Activated T-helper 2 cell treated with anti-CD3 and anti-CD28 coated beads, Interferon-gamma antibody, Interleukin-2, Interleukin-4, amounts not matched to agents 10 μg/mL and 5 μg/mL and 100 μg/mL, durations not matched to agents 14 hours and 24 hours and 36 hours (primary cell): Measurements from ENCODE around the gene LHFPL2. TPM values are rescaled to one million over a fixed set of nuclear protein-coding genes. Genes with fewer than 3 reads are reported as not detected.

ENCODE experiments used
- DNase-seq: peaks from one replicate; pipeline ENCODE4 v3.0.0; 2021; ENCODE audit warnings: low spot score
- H3K27ac Mint-ChIP-seq: one replicate; pipeline ENCODE4 v1.8.0; 2021; ENCODE audit warnings: mixed read lengths
- H3K27me3 Mint-ChIP-seq: one replicate; pipeline ENCODE4 v1.8.0; 2021; ENCODE audit warnings: low read depth, mixed read lengths
- H3K36me3 Mint-ChIP-seq: one replicate; pipeline ENCODE4 v1.8.0; 2021; ENCODE audit warnings: low read depth, mixed read lengths
- H3K4me1 Mint-ChIP-seq: one replicate; pipeline ENCODE4 v1.8.0; 2021; ENCODE audit warnings: low read depth, mixed read lengths
- H3K4me3 Mint-ChIP-seq: one replicate; pipeline ENCODE4 v1.8.0; 2021; ENCODE audit warnings: low read depth, mild to moderate bottlenecking, moderate library complexity, mixed read lengths
- H3K9me3 Mint-ChIP-seq: one replicate; pipeline ENCODE4 v1.8.0; 2021; ENCODE audit warnings: mixed read lengths
- intact Hi-C: fragments of 100-400 bp; cut with micrococcal nuclease; formaldehyde crosslinking; loops from one replicate; pipeline ENCODE4 v1.15.1; 2023
- total RNA-seq: library from RNA; stranded (reverse); gene quantifications from 2 replicates; pipeline ENCODE4 v1.2.3, GENCODE V29; 2022

Gene LHFPL2
- total RNA-seq, 1 donor from 2014 or later, result 0.16 TPM

DNA sequence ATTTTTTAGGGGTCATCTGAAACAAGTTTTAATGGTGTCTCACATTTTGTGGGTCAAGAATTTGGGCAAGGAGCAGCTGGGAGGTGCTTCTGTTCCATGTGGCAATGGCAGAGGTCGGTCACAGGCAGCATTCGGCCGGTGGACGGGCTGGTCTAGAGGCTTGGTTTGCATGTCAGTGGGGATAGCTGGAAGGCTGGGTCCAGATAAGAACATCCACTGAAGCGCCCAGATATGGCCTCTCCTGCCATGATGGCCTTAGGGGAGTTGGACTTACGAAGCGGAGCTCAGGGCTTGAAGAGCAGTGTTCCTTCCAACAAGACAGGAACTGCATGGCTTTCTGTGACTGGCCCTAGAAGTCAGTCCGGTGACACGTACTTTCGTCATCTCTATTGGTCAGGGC lies 30.3 kb downstream of the LHFPL2 start:
- Mint-ChIP-seq H3K36me3 (no peaks in the 10 kb centered on the region), H3K27me3 (peaks cover 3% of the 10 kb centered on the region), H3K27ac (no peak overlapping the region), H3K4me3 (no peak overlapping the region), H3K4me1 (no peaks in the 10 kb centered on the region), H3K9me3 (no peaks in the 10 kb centered on the region)
- intact Hi-C loops, result no loop called here
- no peak for DNase-seq

DNA sequence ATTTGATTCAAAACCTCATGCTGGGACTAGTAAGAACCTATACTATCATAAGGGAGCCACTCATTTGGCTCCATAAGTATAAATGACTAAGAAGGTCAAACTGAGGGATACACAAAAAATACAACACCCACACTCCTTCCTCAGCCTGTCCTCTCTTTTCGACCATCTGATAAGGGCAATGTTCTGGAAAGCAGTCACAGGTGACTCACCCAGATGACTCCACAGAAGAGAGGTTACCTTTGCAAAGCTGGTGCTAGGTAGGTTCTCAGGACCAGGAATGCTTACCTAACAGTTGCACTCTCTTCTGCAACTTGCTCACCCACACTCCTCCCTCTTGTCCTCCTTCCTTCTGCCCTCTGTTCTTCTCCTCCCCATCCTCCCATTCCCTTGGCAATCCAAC lies 32.9 kb downstream of the LHFPL2 start:
- H3K9me3 Mint-ChIP-seq, result no peaks in the 10 kb centered on the region
- H3K27ac Mint-ChIP-seq, result no peak overlapping the region
- DNase-seq, result no peak
- no peaks in the 10 kb centered on the region for H3K36me3 Mint-ChIP-seq
- H3K27me3 Mint-ChIP-seq, result peaks cover 7% of the 10 kb centered on the region
- H3K4me3 Mint-ChIP-seq, result no peak overlapping the region
- H3K4me1 Mint-ChIP-seq, result no peaks in the 10 kb centered on the region
- intact Hi-C loops, result no loop called here

DNA sequence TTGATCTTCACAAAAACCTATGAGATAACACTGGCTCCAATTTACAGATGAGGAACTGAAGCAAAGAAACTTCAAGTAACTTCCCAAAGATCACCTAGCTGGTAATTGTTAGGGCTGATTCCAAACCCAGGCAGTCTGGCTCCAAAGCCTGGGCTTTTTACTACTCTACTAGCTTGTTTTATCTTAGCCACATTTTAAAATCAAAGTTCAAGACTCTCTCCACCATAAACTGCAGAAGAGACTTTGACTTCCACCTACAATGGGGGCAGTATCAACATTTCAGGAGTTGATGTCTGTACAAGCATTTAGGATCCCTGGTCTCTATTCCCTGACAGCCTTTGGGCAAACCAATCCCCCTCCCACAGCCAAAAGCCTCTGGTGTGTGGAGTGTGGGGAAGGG lies 33.8 kb downstream of the LHFPL2 start:
- Mint-ChIP-seq H3K27ac (no peak overlapping the region), H3K27me3 (peaks cover 11% of the 10 kb centered on the region), H3K36me3 (no peaks in the 10 kb centered on the region), H3K4me1 (no peaks in the 10 kb centered on the region), H3K4me3 (no peak overlapping the region), H3K9me3 (no peaks in the 10 kb centered on the region)
- intact Hi-C loops, result no loop called here
- no peak for DNase-seq

GRCh38 chr5:78613756-78614155 lies 34.8 kb downstream of the LHFPL2 start:
- DNase-seq, result no peak
- H3K27me3 Mint-ChIP-seq, result peaks cover 11% of the 10 kb centered on the region
- H3K36me3 Mint-ChIP-seq, result no peaks in the 10 kb centered on the region
- intact Hi-C loops, result no loop called here
- no peak overlapping the region for H3K4me3 Mint-ChIP-seq
- H3K27ac Mint-ChIP-seq, result no peak overlapping the region
- no peaks in the 10 kb centered on the region for H3K4me1 Mint-ChIP-seq
- H3K9me3 Mint-ChIP-seq, result no peaks in the 10 kb centered on the region

DNA sequence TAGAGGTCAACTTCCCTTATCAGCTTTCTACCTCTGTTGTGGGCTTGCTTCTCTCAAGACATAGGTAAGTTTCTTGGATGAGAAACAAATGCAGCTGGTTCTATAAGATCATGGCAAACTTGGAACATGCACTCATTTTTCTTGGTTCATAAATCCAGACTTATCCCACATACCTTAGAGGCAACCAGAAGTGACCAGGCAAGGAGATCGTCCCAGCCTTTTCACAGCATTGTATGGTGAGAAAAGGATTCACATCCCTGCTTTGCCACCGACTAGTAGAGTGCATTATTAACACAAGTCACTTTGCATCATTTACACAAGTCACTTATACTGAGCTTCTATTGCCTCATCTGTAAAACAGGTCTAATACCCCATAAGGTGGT lies 35.4 kb downstream of the LHFPL2 start:
- no peak overlapping the region for H3K4me3 Mint-ChIP-seq
- H3K4me1 Mint-ChIP-seq, result no peaks in the 10 kb centered on the region
- peaks cover 11% of the 10 kb centered on the region for H3K27me3 Mint-ChIP-seq
- no peaks in the 10 kb centered on the region for H3K36me3 Mint-ChIP-seq
- H3K27ac Mint-ChIP-seq, result no peak overlapping the region
- intact Hi-C loops, result no loop called here
- DNase-seq, result no peak
- H3K9me3 Mint-ChIP-seq, result no peaks in the 10 kb centered on the region

- no peak overlapping the region for H3K4me3 Mint-ChIP-seq
- no peaks in the 10 kb centered on the region for H3K4me1 Mint-ChIP-seq
- H3K27me3 Mint-ChIP-seq, result peaks cover 14% of the 10 kb centered on the region
- no peak overlapping the region for H3K27ac Mint-ChIP-seq
- no peak for DNase-seq
- intact Hi-C loops, result no loop called here
- no peaks in the 10 kb centered on the region for H3K9me3 Mint-ChIP-seq
- H3K36me3 Mint-ChIP-seq, result no peaks in the 10 kb centered on the region
Observed at GRCh38 chr5:78612227-78613150, 36.1 kb downstream of the LHFPL2 start.

DNA sequence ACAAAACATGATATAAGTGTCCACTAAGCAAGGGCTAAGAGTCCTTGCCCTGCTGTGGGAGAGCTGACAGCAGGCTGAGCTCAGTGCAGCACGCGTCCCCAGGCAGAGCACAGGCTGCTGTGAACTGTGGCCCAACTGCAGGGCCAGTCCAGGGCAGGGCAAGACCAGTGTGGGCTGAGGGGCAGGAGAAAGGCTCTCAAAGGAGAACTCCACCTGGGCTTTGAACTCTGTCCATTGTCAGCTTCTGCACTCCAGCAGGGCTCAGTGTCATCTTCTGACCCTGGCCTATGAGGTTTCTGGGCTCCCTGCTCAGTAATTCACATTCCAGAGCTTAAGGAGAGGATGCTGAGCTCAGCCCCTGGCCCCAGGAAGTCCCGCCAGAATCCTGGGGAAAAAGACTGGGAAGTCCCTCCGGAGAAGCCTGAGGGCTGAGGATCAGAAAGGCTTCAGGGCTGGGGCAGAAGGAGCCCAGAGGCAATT lies 37.4 kb downstream of the LHFPL2 start:
- H3K27me3 Mint-ChIP-seq, result peaks cover 16% of the 10 kb centered on the region
- H3K4me3 Mint-ChIP-seq, result no peak overlapping the region
- no peaks in the 10 kb centered on the region for H3K4me1 Mint-ChIP-seq
- H3K9me3 Mint-ChIP-seq, result no peaks in the 10 kb centered on the region
- H3K27ac Mint-ChIP-seq, result no peak overlapping the region
- no peaks in the 10 kb centered on the region for H3K36me3 Mint-ChIP-seq
- no peak for DNase-seq
- intact Hi-C loops, result no loop called here

DNA sequence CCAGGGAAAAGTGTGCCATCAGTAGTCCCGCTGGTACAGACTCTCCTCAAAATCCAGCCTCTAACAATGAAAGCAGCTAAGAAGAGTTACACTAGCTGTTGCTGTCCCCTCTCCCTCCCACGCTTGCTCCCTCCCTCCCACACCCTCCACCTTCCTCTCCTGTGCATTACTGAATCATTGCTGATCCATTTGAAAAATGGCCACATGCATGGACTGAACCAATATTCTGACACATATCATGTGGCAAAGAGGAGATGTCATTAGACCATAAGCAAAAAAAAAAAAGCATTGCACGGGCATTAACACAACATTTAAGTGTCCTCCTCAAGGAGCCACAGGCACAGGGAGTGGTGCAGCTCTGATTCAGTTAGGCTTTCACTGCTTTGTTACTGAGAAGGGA lies 37.9 kb downstream of the LHFPL2 start:
- Mint-ChIP-seq H3K4me1 (no peaks in the 10 kb centered on the region), H3K27me3 (peaks cover 17% of the 10 kb centered on the region), H3K27ac (no peak overlapping the region), H3K9me3 (no peaks in the 10 kb centered on the region), H3K36me3 (no peaks in the 10 kb centered on the region), H3K4me3 (no peak overlapping the region)
- intact Hi-C loops, result no loop called here
- no peak for DNase-seq

DNA sequence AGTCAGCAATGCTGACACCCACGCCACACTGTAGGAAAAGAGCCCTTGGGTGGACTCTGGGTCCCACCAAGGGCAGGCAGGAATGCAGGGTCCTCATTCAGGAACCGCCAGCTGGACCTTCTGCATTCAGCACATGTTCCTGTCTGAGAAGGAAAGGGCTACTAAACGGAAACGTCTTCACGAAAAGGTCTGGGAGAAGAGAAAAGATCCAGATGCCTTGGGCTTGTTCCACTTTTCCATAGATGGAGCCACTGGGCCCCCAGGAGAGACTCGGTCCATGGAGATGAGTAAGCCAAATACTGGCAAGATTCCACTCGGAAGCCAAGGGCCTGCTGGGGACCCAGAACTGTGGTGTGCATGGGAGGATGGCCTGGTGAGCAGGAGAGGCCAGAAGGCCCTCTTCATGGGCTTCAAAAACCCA lies 38.4 kb downstream of the LHFPL2 start:
- no peak overlapping the region for H3K27ac Mint-ChIP-seq
- intact Hi-C loops, result no loop called here
- H3K9me3 Mint-ChIP-seq, result no peaks in the 10 kb centered on the region
- DNase-seq, result no peak
- H3K36me3 Mint-ChIP-seq, result no peaks in the 10 kb centered on the region
- peaks cover 19% of the 10 kb centered on the region for H3K27me3 Mint-ChIP-seq
- H3K4me3 Mint-ChIP-seq, result no peak overlapping the region
- no peaks in the 10 kb centered on the region for H3K4me1 Mint-ChIP-seq

DNA sequence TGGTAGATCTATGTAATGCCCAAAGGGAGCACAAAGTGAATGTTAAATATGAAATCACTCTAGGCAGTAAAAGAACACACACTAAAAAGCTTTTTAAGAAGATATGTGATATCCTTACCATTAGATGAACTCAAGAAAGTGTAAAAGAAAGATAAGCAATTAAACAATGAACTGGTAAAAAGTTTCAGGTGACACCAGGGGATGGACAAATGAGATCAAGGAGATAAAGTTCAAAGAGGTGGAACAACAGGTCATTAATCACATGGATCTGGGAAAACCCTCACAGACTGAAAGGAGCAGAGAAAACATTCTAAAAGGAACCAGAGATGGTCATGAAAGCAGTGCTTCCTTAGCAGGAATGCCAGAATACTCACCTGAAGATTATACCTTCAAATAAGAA lies 40.7 kb downstream of the LHFPL2 start:
- no peaks in the 10 kb centered on the region for H3K36me3 Mint-ChIP-seq
- H3K4me3 Mint-ChIP-seq, result no peak overlapping the region
- DNase-seq, result no peak
- H3K4me1 Mint-ChIP-seq, result no peaks in the 10 kb centered on the region
- peaks cover 19% of the 10 kb centered on the region for H3K27me3 Mint-ChIP-seq
- no peak overlapping the region for H3K27ac Mint-ChIP-seq
- no peaks in the 10 kb centered on the region for H3K9me3 Mint-ChIP-seq
- intact Hi-C loops, result no loop called here

DNA sequence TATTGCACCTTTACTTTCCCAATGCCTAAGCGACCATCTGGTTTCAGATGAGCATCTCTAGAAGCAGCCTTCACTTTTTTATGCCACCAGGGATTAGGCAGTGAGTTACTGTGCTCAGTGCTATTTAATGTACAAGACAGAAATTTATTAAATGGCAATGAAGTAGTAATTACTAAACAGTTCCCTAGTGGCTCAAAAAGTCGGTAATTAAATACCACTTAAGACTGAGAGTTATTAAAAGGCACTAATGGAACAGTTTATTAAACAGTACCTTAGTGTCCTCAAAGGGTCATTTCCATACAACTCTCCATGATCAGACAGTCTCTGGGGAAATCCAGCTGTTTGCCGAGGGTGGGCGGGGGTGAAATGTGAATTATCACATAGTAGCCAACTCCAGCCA lies 42.3 kb downstream of the LHFPL2 start:
- intact Hi-C loops, result no loop called here
- Mint-ChIP-seq H3K4me3 (no peak overlapping the region), H3K4me1 (no peaks in the 10 kb centered on the region)

DNA sequence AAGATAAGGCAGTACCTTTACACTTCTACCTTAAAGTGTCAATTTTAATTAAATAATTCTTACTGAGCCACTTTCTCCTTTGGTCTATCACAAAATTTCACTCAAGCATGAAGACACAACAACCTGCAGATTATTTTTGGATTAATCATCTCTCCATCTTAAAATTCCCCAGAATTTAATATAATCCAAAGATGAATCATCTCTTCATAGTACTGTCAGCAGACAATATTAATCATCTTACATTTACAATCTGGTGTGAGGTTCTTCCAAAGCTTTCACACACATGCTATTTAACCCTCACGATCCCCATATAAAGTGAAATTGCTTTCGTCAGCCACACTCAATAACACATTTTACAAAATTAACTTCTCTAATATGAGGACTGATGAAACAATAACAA lies 43.0 kb downstream of the LHFPL2 start:
- H3K4me3 Mint-ChIP-seq, result no peak overlapping the region
- peaks cover 11% of the 10 kb centered on the region for H3K27me3 Mint-ChIP-seq
- H3K9me3 Mint-ChIP-seq, result no peaks in the 10 kb centered on the region
- DNase-seq, result no peak
- no peaks in the 10 kb centered on the region for H3K4me1 Mint-ChIP-seq
- H3K27ac Mint-ChIP-seq, result no peak overlapping the region
- intact Hi-C loops, result no loop called here
- H3K36me3 Mint-ChIP-seq, result no peaks in the 10 kb centered on the region

More for the DNA sequence above, 42.3 kb downstream of the LHFPL2 start:
- H3K36me3 Mint-ChIP-seq, result no peaks in the 10 kb centered on the region
- peaks cover 14% of the 10 kb centered on the region for H3K27me3 Mint-ChIP-seq
- no peak overlapping the region for H3K27ac Mint-ChIP-seq
- no peak for DNase-seq
- H3K9me3 Mint-ChIP-seq, result no peaks in the 10 kb centered on the region

DNA sequence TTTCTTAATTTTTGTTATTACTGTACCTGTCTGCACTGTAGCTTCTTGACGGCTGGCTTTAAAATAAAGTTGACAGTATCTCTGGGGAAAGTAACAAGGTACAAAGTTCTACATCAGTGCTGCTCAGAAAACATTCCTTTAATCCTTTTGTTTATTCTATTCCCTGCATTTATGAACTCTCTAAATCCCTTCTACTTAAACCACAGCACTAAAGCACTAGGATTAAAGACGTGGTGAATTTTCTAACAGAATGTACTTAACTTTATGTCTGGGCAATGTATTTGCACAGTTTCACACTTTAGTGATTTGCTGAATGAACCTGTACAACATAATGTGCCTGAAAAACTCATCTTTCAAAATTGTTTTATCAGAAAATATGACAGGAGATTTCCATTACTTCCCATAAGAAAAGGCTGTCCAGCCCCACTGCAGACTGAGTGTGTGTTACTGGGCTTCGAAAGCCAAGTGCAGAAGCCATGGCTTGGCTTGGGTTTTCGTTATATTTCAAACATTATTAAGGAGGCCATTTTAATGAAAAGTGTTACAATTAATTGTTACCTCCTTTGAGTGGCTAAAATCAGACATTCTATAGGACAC lies 43.8 kb downstream of the LHFPL2 start:
- no peaks in the 10 kb centered on the region for H3K9me3 Mint-ChIP-seq

More for the DNA sequence above, 43.8 kb downstream of the LHFPL2 start:
- H3K4me1 Mint-ChIP-seq, result no peaks in the 10 kb centered on the region
- H3K36me3 Mint-ChIP-seq, result no peaks in the 10 kb centered on the region
- H3K27ac Mint-ChIP-seq, result no peak overlapping the region
- no peak for DNase-seq
- H3K4me3 Mint-ChIP-seq, result no peak overlapping the region
- peaks cover 8% of the 10 kb centered on the region for H3K27me3 Mint-ChIP-seq
- intact Hi-C loops, result no loop called here
